Ishikawa (cell line): ENCODE data around the gene ZNF74.
A peak's percentile ranks its signal among the peaks of the same experiment; 100 is the strongest.

Source experiments
- CREB1 ChIP-seq: IDR thresholded peaks from 2 replicates; pipeline ENCODE4 v1.6.1; 2012; ENCODE audit warnings: low read depth
- EP300 ChIP-seq: IDR thresholded peaks from 2 replicates; pipeline ENCODE4 v1.6.1; 2012; ENCODE audit warnings: borderline replicate concordance
- FOXM1 ChIP-seq: IDR thresholded peaks from 2 replicates; pipeline ENCODE4 v1.6.1; 2012; ENCODE audit warnings: low read depth, borderline replicate concordance
- MAX ChIP-seq: IDR thresholded peaks from 2 replicates; pipeline ENCODE4 v1.6.1; 2012
- NFIC ChIP-seq: IDR thresholded peaks from 2 replicates; pipeline ENCODE4 v1.6.1; 2012
- RAD21 ChIP-seq: IDR thresholded peaks from 2 replicates; pipeline ENCODE4 v1.6.1; 2012; ENCODE audit warnings: low read depth
- TCF12 ChIP-seq: IDR thresholded peaks from 2 replicates; pipeline ENCODE4 v1.6.1; 2012; ENCODE audit warnings: low read depth
- TEAD4 ChIP-seq: IDR thresholded peaks from 2 replicates; pipeline ENCODE4 v1.6.1; 2012
- TF ChIP-seq, protein P1 (sequence below): IDR thresholded peaks from 2 replicates; pipeline ENCODE4 v1.6.1; 2012; ENCODE audit warnings: low read depth, mild to moderate bottlenecking

- TF ChIP-seq MAX (peak; percentile 78), NFIC (no peak; the same call in 1 of the 2 replicates), RAD21 (no peak), CREB1 (peak; percentile 58; the same call in 1 of the 2 replicates), FOXM1 (no peak), EP300 (peak; percentile 38; the same call in 1 of the 2 replicates), TEAD4 (peak; percentile 29), TCF12 (no peak)
- TF ChIP-seq, protein P1, sequence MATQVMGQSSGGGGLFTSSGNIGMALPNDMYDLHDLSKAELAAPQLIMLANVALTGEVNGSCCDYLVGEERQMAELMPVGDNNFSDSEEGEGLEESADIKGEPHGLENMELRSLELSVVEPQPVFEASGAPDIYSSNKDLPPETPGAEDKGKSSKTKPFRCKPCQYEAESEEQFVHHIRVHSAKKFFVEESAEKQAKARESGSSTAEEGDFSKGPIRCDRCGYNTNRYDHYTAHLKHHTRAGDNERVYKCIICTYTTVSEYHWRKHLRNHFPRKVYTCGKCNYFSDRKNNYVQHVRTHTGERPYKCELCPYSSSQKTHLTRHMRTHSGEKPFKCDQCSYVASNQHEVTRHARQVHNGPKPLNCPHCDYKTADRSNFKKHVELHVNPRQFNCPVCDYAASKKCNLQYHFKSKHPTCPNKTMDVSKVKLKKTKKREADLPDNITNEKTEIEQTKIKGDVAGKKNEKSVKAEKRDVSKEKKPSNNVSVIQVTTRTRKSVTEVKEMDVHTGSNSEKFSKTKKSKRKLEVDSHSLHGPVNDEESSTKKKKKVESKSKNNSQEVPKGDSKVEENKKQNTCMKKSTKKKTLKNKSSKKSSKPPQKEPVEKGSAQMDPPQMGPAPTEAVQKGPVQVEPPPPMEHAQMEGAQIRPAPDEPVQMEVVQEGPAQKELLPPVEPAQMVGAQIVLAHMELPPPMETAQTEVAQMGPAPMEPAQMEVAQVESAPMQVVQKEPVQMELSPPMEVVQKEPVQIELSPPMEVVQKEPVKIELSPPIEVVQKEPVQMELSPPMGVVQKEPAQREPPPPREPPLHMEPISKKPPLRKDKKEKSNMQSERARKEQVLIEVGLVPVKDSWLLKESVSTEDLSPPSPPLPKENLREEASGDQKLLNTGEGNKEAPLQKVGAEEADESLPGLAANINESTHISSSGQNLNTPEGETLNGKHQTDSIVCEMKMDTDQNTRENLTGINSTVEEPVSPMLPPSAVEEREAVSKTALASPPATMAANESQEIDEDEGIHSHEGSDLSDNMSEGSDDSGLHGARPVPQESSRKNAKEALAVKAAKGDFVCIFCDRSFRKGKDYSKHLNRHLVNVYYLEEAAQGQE, result no peak
Measured at GRCh38 chr22:20393705-20394476, at the start of gene ZNF74.
